ENCODE measurements around the gene RNASEH2B. TPM values are rescaled to one million over a fixed set of nuclear protein-coding genes. Genes with fewer than 3 reads are reported as not detected.

The RNASEH2B gene
- total RNA-seq, 1 experiment from 2014 or later = 28.1 TPM

- CTCF ChIA-PET = no interaction called here
- BruUV-seq (replicated peaks) = no TSS peak
- DNase-seq = no peak
- Mint-ChIP-seq H3K27me3 (ENCODE audit: unreplicated experiment) (no peaks in the 10 kb centered on the region), H3K36me3 (ENCODE audit: insufficient read depth, unreplicated experiment) (no peaks in the 10 kb centered on the region), H3K4me3 (ENCODE audit: low read depth, unreplicated experiment) (no peak overlapping the region), H3K27ac (ENCODE audit: unreplicated experiment) (no peak overlapping the region), H3K9me3 (ENCODE audit: low read depth, unreplicated experiment) (no peaks in the 10 kb centered on the region), H3K4me1 (ENCODE audit: low read depth, unreplicated experiment) (no peaks in the 10 kb centered on the region)
- TF ChIP-seq CTCF (IDR thresholded peaks at IDR 0.05; ENCODE audit: unreplicated experiment) = no peak
- intact Hi-C loops (cut with micrococcal nuclease; ENCODE audit: unreplicated experiment) = no loop called here
Measured at GRCh38 chr13:50871405-50871804, 38.2 kb upstream of the RNASEH2B start.

- TF ChIP-seq CTCF (IDR thresholded peaks at IDR 0.05; ENCODE audit: unreplicated experiment) = no peak
- Mint-ChIP-seq H3K9me3 (ENCODE audit: low read depth, unreplicated experiment) (no peaks in the 10 kb centered on the region), H3K27ac (ENCODE audit: unreplicated experiment) (no peak overlapping the region), H3K4me3 (ENCODE audit: low read depth, unreplicated experiment) (no peak overlapping the region), H3K27me3 (ENCODE audit: unreplicated experiment) (no peaks in the 10 kb centered on the region), H3K36me3 (ENCODE audit: insufficient read depth, unreplicated experiment) (no peaks in the 10 kb centered on the region), H3K4me1 (ENCODE audit: low read depth, unreplicated experiment) (no peaks in the 10 kb centered on the region)
- BruUV-seq (replicated peaks) = no TSS peak
- CTCF ChIA-PET = no interaction called here
- intact Hi-C loops (cut with micrococcal nuclease; ENCODE audit: unreplicated experiment) = no loop called here
- no peak for DNase-seq
Measured at GRCh38 chr13:50873467-50873866, 36.1 kb upstream of the RNASEH2B start.

- H3K27me3 Mint-ChIP-seq (ENCODE audit: unreplicated experiment) = no peaks in the 10 kb centered on the region
- no peak overlapping the region for H3K27ac Mint-ChIP-seq (ENCODE audit: unreplicated experiment)
- CTCF ChIA-PET = no interaction called here
- H3K4me3 Mint-ChIP-seq (ENCODE audit: low read depth, unreplicated experiment) = no peak overlapping the region
- intact Hi-C loops (cut with micrococcal nuclease; ENCODE audit: unreplicated experiment) = no loop called here
- H3K9me3 Mint-ChIP-seq (ENCODE audit: low read depth, unreplicated experiment) = no peaks in the 10 kb centered on the region
- no peaks in the 10 kb centered on the region for H3K4me1 Mint-ChIP-seq (ENCODE audit: low read depth, unreplicated experiment)
- DNase-seq = no peak
- no peak for TF ChIP-seq CTCF (IDR thresholded peaks at IDR 0.05; ENCODE audit: unreplicated experiment)
- no peaks in the 10 kb centered on the region for H3K36me3 Mint-ChIP-seq (ENCODE audit: insufficient read depth, unreplicated experiment)
- BruUV-seq (replicated peaks) = no TSS peak
Measured at GRCh38 chr13:50873991-50874390, 35.6 kb upstream of the RNASEH2B start.

GRCh38 chr13:50882816-50883435, 26.7 kb upstream of the RNASEH2B start:
- Mint-ChIP-seq H3K27me3 (ENCODE audit: unreplicated experiment) (peaks cover 14% of the 10 kb centered on the region), H3K27ac (ENCODE audit: unreplicated experiment) (no peak overlapping the region), H3K9me3 (ENCODE audit: low read depth, unreplicated experiment) (no peaks in the 10 kb centered on the region), H3K4me3 (ENCODE audit: low read depth, unreplicated experiment) (no peak overlapping the region), H3K36me3 (ENCODE audit: insufficient read depth, unreplicated experiment) (no peaks in the 10 kb centered on the region), H3K4me1 (ENCODE audit: low read depth, unreplicated experiment) (no peaks in the 10 kb centered on the region)
- intact Hi-C loops (cut with micrococcal nuclease; ENCODE audit: unreplicated experiment) = no loop called here
- no peak for TF ChIP-seq CTCF (IDR thresholded peaks at IDR 0.05; ENCODE audit: unreplicated experiment)
- no TSS peak for BruUV-seq (replicated peaks)
- no peak for DNase-seq
- CTCF ChIA-PET = no interaction called here
